GM18520 (cell line): ENCODE measurements around the gene ZP2.
"Not testable (repeated sequence)": the region's sequence is repeated elsewhere in the genome, so short reads cannot be mapped to it uniquely, and the experiment has no call there.

Experiments used
- ATAC-seq: cut with Tn5 transposase; IDR thresholded peaks from one replicate; pipeline ENCODE4 v1.9.1; 2021; ENCODE audit not compliant: unreplicated experiment

Gene ZP2

GRCh38 chr16:21218153-21218552 is 6.8 kb upstream of the ZP2 start:
- no peak for ATAC-seq

- ATAC-seq, result no peak
Measured at GRCh38 chr16:21217121-21217520, 5.7 kb upstream of the ZP2 start.

- no peak for ATAC-seq
Measured at GRCh38 chr16:21214086-21214485, 2.7 kb upstream of the ZP2 start.

- no peak for ATAC-seq
Measured at GRCh38 chr16:21208446-21209230, 2.7 kb downstream of the ZP2 start.

GRCh38 chr16:21206550-21206949 is 4.8 kb downstream of the ZP2 start:
- ATAC-seq, result no peak

GRCh38 chr16:21205303-21205702 is 6.1 kb downstream of the ZP2 start:
- ATAC-seq, result no peak

- no peak for ATAC-seq
Measured at GRCh38 chr16:21203155-21203797, 8.1 kb downstream of the ZP2 start.

GRCh38 chr16:21199607-21200218 is 11.7 kb downstream of the ZP2 start:
- ATAC-seq, result no peak

- no peak for ATAC-seq
Measured at GRCh38 chr16:21197621-21198020, 13.8 kb downstream of the ZP2 start.

GRCh38 chr16:21197112-21197511 is 14.3 kb downstream of the ZP2 start:
- no peak for ATAC-seq

GRCh38 chr16:21195330-21195729 is 16.0 kb downstream of the ZP2 start:
- not testable (repeated sequence) for ATAC-seq

- ATAC-seq, result no peak
Measured at GRCh38 chr16:21194771-21195301, 16.5 kb downstream of the ZP2 start.

GRCh38 chr16:21192991-21193390 is 18.4 kb downstream of the ZP2 start:
- no peak for ATAC-seq

- ATAC-seq, result no peak
Measured at GRCh38 chr16:21190599-21190998, 20.8 kb downstream of the ZP2 start.

GRCh38 chr16:21190013-21190412 is 21.4 kb downstream of the ZP2 start:
- no peak for ATAC-seq

GRCh38 chr16:21189311-21189710 is 22.1 kb downstream of the ZP2 start:
- no peak for ATAC-seq

- ATAC-seq, result no peak
Measured at GRCh38 chr16:21186326-21186691, 25.1 kb downstream of the ZP2 start.

GRCh38 chr16:21185659-21186325 is 25.6 kb downstream of the ZP2 start:
- no peak for ATAC-seq

- ATAC-seq, result no peak
Measured at GRCh38 chr16:21184834-21185233, 26.5 kb downstream of the ZP2 start.

GRCh38 chr16:21183995-21184394 is 27.4 kb downstream of the ZP2 start:
- ATAC-seq, result no peak

- ATAC-seq, result no peak
Measured at GRCh38 chr16:21179983-21180365, 31.4 kb downstream of the ZP2 start.
